K562 (cell line): Measurements from ENCODE around the gene CEMIP.

Source experiments
- CBX5 ChIP-seq: IDR thresholded peaks from 2 replicates; pipeline ENCODE4 v1.6.1; 2014; ENCODE audit warnings: low read depth, borderline replicate concordance
- HMG20B ChIP-seq: fragments of 250-450 bp; sonication (Bioruptor Pico); IDR thresholded peaks from 2 replicates; pipeline ENCODE4 v1.5.0; 2021; ENCODE audit warnings: mild to moderate bottlenecking
- NR3C1 ChIP-seq: sonication (generic); formaldehyde crosslinking; IDR thresholded peaks from 2 replicates; pipeline ENCODE4 v1.8.1; 2022; ENCODE audit warnings: missing genetic modification reagents
- NR4A1 ChIP-seq, 2 experiments: fragments of 250-450 bp in 1 of 2; fragments of 450-650 bp in 1 of 2; sonication (Bioruptor Pico) in 1 of 2; IDR thresholded peaks; 2 replicates each; pipeline versions ENCODE4 v1.4.0 to v1.6.1; 2016 to 2020; ENCODE audit warnings: mild to moderate bottlenecking in 2 of 2, missing compliant biosample characterization in 1 of 2, missing genetic modification characterization in 1 of 2, moderate library complexity in 1 of 2
- SAP30 ChIP-seq: fragments of 200-600 bp; sonication (generic); IDR thresholded peaks from 2 replicates; pipeline ENCODE4 v1.6.1; 2012; ENCODE audit warnings: borderline replicate concordance, low read depth, mild to moderate bottlenecking, moderate library complexity, low read length, control low read depth, inconsistent platforms; ENCODE audit not compliant: insufficient read depth, poor library complexity, severe bottlenecking
- ZNF75A ChIP-seq: fragments of 450-650 bp; formaldehyde crosslinking; IDR thresholded peaks from 2 replicates; pipeline ENCODE4 v1.4.0; 2020; ENCODE audit warnings: mild to moderate bottlenecking
- TF ChIP-seq, protein P1 (sequence below): fragments of 200-600 bp; sonication (generic); IDR thresholded peaks from one replicate; pipeline ENCODE4 v1.6.1; 2012; ENCODE audit warnings: mild to moderate bottlenecking, low read depth, low read length, inconsistent platforms

DNA sequence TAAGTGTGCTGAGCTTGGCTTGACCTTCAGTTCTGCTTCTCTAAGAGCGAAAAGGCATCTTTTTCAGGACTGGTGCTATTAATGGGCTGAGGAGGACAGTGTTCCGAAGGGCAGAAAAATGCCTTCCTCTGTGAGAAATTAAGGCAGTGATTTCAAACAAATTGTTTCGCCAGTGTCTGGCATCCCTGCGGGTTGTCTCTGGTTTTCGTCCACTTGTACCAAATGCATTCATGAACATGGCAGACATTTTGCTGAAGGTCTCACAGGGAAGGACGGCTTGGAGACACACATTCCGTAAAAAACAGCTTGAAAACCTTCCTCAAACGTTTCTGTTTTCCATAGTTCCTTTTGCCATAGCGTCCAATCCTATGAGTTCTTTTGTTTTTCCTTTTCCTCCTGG, 57.1 kb downstream of the CEMIP start:
- TF ChIP-seq HMG20B (CRISPR knock-in tag) (no peak), ZNF75A (CRISPR knock-in tag) (no peak), NR3C1 (CRISPR knock-in tag) (no peak), NR4A1 (CRISPR knock-in tag; IDR thresholded peaks at IDR 0.05) (no peak), NR4A1 (tag; IDR thresholded peaks at IDR 0.05) (no peak), CBX5 (no peak), SAP30 (no peak)
- TF ChIP-seq, protein P1, sequence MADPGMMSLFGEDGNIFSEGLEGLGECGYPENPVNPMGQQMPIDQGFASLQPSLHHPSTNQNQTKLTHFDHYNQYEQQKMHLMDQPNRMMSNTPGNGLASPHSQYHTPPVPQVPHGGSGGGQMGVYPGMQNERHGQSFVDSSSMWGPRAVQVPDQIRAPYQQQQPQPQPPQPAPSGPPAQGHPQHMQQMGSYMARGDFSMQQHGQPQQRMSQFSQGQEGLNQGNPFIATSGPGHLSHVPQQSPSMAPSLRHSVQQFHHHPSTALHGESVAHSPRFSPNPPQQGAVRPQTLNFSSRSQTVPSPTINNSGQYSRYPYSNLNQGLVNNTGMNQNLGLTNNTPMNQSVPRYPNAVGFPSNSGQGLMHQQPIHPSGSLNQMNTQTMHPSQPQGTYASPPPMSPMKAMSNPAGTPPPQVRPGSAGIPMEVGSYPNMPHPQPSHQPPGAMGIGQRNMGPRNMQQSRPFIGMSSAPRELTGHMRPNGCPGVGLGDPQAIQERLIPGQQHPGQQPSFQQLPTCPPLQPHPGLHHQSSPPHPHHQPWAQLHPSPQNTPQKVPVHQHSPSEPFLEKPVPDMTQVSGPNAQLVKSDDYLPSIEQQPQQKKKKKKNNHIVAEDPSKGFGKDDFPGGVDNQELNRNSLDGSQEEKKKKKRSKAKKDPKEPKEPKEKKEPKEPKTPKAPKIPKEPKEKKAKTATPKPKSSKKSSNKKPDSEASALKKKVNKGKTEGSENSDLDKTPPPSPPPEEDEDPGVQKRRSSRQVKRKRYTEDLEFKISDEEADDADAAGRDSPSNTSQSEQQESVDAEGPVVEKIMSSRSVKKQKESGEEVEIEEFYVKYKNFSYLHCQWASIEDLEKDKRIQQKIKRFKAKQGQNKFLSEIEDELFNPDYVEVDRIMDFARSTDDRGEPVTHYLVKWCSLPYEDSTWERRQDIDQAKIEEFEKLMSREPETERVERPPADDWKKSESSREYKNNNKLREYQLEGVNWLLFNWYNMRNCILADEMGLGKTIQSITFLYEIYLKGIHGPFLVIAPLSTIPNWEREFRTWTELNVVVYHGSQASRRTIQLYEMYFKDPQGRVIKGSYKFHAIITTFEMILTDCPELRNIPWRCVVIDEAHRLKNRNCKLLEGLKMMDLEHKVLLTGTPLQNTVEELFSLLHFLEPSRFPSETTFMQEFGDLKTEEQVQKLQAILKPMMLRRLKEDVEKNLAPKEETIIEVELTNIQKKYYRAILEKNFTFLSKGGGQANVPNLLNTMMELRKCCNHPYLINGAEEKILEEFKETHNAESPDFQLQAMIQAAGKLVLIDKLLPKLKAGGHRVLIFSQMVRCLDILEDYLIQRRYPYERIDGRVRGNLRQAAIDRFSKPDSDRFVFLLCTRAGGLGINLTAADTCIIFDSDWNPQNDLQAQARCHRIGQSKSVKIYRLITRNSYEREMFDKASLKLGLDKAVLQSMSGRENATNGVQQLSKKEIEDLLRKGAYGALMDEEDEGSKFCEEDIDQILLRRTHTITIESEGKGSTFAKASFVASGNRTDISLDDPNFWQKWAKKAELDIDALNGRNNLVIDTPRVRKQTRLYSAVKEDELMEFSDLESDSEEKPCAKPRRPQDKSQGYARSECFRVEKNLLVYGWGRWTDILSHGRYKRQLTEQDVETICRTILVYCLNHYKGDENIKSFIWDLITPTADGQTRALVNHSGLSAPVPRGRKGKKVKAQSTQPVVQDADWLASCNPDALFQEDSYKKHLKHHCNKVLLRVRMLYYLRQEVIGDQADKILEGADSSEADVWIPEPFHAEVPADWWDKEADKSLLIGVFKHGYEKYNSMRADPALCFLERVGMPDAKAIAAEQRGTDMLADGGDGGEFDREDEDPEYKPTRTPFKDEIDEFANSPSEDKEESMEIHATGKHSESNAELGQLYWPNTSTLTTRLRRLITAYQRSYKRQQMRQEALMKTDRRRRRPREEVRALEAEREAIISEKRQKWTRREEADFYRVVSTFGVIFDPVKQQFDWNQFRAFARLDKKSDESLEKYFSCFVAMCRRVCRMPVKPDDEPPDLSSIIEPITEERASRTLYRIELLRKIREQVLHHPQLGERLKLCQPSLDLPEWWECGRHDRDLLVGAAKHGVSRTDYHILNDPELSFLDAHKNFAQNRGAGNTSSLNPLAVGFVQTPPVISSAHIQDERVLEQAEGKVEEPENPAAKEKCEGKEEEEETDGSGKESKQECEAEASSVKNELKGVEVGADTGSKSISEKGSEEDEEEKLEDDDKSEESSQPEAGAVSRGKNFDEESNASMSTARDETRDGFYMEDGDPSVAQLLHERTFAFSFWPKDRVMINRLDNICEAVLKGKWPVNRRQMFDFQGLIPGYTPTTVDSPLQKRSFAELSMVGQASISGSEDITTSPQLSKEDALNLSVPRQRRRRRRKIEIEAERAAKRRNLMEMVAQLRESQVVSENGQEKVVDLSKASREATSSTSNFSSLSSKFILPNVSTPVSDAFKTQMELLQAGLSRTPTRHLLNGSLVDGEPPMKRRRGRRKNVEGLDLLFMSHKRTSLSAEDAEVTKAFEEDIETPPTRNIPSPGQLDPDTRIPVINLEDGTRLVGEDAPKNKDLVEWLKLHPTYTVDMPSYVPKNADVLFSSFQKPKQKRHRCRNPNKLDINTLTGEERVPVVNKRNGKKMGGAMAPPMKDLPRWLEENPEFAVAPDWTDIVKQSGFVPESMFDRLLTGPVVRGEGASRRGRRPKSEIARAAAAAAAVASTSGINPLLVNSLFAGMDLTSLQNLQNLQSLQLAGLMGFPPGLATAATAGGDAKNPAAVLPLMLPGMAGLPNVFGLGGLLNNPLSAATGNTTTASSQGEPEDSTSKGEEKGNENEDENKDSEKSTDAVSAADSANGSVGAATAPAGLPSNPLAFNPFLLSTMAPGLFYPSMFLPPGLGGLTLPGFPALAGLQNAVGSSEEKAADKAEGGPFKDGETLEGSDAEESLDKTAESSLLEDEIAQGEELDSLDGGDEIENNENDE, result no peak
